ENCODE results near the gene SRGAP2.
"Not testable (repeated sequence)": the region's sequence is repeated elsewhere in the genome, so short reads cannot be mapped to it uniquely, and the experiment has no call there.

SRGAP2 gene

GRCh38 chr1:206252680-206253335 is 49.5 kb downstream of the SRGAP2 start:
- not testable (repeated sequence) for DNase-seq
